ENCODE results near the gene PCED1B.

DNA sequence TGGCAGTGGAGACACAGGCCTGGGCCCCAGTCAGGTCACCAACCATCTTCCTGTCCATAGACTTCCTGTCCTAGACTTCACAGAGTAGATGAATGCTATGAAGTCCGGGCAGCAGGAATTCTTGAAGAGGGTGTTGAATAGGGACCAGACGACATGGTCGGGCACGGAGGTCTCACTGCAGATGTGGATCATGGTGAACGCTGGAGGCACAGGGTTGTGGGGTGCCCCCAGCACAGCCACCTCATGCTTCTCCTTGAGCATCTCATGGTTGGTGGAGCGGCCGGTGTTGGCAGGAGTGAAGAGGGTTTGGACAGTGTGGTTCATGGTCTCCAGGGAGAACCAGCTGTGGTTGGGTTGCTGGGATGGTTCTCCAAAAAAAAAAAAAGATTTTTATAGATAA lies 56.2 kb downstream of the PCED1B start:
- TF ChIP-seq, protein P1, sequence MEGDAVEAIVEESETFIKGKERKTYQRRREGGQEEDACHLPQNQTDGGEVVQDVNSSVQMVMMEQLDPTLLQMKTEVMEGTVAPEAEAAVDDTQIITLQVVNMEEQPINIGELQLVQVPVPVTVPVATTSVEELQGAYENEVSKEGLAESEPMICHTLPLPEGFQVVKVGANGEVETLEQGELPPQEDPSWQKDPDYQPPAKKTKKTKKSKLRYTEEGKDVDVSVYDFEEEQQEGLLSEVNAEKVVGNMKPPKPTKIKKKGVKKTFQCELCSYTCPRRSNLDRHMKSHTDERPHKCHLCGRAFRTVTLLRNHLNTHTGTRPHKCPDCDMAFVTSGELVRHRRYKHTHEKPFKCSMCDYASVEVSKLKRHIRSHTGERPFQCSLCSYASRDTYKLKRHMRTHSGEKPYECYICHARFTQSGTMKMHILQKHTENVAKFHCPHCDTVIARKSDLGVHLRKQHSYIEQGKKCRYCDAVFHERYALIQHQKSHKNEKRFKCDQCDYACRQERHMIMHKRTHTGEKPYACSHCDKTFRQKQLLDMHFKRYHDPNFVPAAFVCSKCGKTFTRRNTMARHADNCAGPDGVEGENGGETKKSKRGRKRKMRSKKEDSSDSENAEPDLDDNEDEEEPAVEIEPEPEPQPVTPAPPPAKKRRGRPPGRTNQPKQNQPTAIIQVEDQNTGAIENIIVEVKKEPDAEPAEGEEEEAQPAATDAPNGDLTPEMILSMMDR (IDR thresholded peaks at IDR 0.05): no peak
- TF ChIP-seq POLR2A (IDR thresholded peaks at IDR 0.05): no peak
